ENCODE data around the gene MYBPH.

- TF ChIP-seq CTCF (IDR thresholded peaks at IDR 0.05; ENCODE audit: low read length) (no peak), EZH2 (IDR thresholded peaks at IDR 0.05; ENCODE audit: borderline replicate concordance, low read length) (no peak)
Measured at GRCh38 chr1:203126866-203127665, 48.6 kb downstream of the MYBPH start.

All from OCI-LY1 (cell line).